ENCODE measurements around the gene KIAA1671.

DNA sequence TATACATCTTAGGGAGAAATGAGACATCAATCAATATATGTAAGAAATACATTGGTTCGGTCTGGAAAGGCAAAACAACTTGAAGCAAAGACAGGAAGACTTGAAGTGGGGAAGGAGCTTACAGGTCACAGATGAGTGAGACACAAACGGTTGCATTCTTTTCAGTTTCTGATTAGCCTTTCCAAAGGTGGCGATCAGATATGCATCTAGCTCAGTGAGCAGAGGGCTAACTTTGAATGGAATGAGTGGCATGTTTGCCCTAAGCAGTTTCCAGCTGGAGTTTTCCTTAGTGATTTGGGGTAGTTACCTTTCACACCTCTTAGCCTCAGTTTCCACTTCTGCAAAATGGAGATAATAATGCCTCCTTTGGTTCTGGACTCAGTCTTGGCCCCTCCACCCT, 21.8 kb upstream of the KIAA1671 start:
- TF ChIP-seq, protein P1, sequence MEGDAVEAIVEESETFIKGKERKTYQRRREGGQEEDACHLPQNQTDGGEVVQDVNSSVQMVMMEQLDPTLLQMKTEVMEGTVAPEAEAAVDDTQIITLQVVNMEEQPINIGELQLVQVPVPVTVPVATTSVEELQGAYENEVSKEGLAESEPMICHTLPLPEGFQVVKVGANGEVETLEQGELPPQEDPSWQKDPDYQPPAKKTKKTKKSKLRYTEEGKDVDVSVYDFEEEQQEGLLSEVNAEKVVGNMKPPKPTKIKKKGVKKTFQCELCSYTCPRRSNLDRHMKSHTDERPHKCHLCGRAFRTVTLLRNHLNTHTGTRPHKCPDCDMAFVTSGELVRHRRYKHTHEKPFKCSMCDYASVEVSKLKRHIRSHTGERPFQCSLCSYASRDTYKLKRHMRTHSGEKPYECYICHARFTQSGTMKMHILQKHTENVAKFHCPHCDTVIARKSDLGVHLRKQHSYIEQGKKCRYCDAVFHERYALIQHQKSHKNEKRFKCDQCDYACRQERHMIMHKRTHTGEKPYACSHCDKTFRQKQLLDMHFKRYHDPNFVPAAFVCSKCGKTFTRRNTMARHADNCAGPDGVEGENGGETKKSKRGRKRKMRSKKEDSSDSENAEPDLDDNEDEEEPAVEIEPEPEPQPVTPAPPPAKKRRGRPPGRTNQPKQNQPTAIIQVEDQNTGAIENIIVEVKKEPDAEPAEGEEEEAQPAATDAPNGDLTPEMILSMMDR (IDR thresholded peaks at IDR 0.05), result no peak
- no peak for TF ChIP-seq POLR2A (IDR thresholded peaks at IDR 0.05)
- no peak for TF ChIP-seq POLR2AphosphoS5 (IDR thresholded peaks at IDR 0.05)
- no peak for TF ChIP-seq EP300 (IDR thresholded peaks at IDR 0.05; ENCODE audit: low read depth)

Data from transverse colon (tissue), 4 donors.